Activated CD4-positive, alpha-beta memory T cell treated with anti-CD3 and anti-CD28 coated beads, Interleukin-2, amount 10 ng/mL, durations not matched to agents 7 days and 5 days (primary cell): ENCODE results near the gene PRCD. TPM values are rescaled to one million over a fixed set of nuclear protein-coding genes. Genes with fewer than 3 reads are reported as not detected.
A peak's percentile ranks its signal among the peaks of the same experiment; 100 is the strongest.

Experiments
- CTCF ChIA-PET: fragments of 350-600 bp; sonication (Branson Sonifier 250); formaldehyde crosslinking; loops from one replicate; lab custom pipeline; 2021; ENCODE audit warnings: antibody characterized with exemption, inconsistent platforms; lab: Charles Lee
- POLR2A ChIA-PET: fragments of 350-600 bp; sonication (Branson Sonifier 250); formaldehyde crosslinking; loops from one replicate; lab custom pipeline; 2021; ENCODE audit warnings: antibody characterized with exemption; lab: Charles Lee
- DNase-seq: peaks from one replicate; pipeline ENCODE4 v3.0.0-alpha.2; 2020
- H3K27ac Mint-ChIP-seq: one replicate; pipeline ENCODE4 v1.8.0; 2021; ENCODE audit warnings: mild to moderate bottlenecking, mixed read lengths
- H3K27me3 Mint-ChIP-seq: one replicate; pipeline ENCODE4 v1.8.0; 2021; ENCODE audit warnings: mixed read lengths
- H3K36me3 Mint-ChIP-seq: one replicate; pipeline ENCODE4 v1.8.0; 2021; ENCODE audit warnings: low read depth, mixed read lengths
- H3K4me1 Mint-ChIP-seq: one replicate; pipeline ENCODE4 v1.8.0; 2021; ENCODE audit warnings: mixed read lengths
- H3K4me3 Mint-ChIP-seq: one replicate; pipeline ENCODE4 v1.8.0; 2021; ENCODE audit warnings: mild to moderate bottlenecking, mixed read lengths
- H3K9me3 Mint-ChIP-seq: one replicate; pipeline ENCODE4 v1.8.0; 2021; ENCODE audit warnings: mixed read lengths
- total RNA-seq, 2 experiments: library from RNA; stranded (reverse); gene quantifications; one replicate each; pipeline ENCODE4 v1.2.3, GENCODE V29; 2021

Gene PRCD
- total RNA-seq, 2 experiments from 2014 or later: not detected

DNA sequence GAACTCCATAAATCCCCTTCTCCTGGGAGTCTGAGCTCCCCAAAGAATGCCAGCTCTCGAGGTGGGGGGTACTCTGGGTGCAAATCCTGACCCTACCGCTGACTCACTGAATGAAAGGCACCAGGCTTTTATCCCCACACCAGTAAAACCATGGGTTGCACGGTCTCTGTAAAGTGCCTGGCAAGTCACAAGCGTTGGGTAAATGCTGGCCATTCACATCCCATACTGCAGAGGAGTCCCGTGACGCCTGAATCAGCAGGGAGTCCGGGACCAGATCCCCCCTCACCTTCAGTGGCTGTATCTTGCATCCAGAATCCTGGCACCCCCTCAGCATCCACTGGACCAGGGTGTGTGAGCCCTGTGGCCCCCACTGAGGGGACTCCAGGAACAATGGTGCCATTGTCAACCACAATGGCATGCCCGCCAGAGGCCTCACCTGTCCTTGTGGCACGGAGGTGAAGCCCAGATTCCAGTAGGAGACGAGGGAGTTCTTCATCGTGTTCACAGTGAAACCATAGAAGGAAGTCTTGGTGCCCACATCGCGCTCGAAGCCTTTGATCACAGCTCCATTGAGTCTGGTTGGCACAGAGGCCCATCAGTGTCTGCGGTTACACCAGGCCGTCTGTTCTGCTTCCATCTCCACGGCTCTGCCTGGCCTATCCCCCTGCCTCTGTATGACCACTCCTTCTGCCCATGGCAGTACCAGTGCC lies 32.5 kb downstream of the PRCD start:
- Mint-ChIP-seq H3K4me1 (no peaks in the 10 kb centered on the region), H3K27me3 (no peaks in the 10 kb centered on the region), H3K27ac (no peak overlapping the region), H3K4me3 (no peak overlapping the region), H3K36me3 (peaks cover 4% of the 10 kb centered on the region), H3K9me3 (no peaks in the 10 kb centered on the region)
- no peak for DNase-seq
- ChIA-PET POLR2A (interaction anchor here (2.0 kb wide), 1 partner anchor 12 kb away, joined by 5 read pairs; no protein-coding TSS in a partner anchor), CTCF (interaction anchor here (1.3 kb wide), 1 partner anchor 10 kb away, joined by 3 read pairs; no protein-coding TSS in a partner anchor)

- DNase-seq: no peak
- Mint-ChIP-seq H3K27ac (no peak overlapping the region), H3K36me3 (no peaks in the 10 kb centered on the region), H3K9me3 (no peaks in the 10 kb centered on the region), H3K4me1 (no peaks in the 10 kb centered on the region), H3K4me3 (no peak overlapping the region), H3K27me3 (no peaks in the 10 kb centered on the region)
- CTCF ChIA-PET: interaction anchor here (0.9 kb wide), 1 partner anchor 51 kb away, joined by 4 read pairs; no protein-coding TSS in a partner anchor
- POLR2A ChIA-PET: no interaction called here
Measured at GRCh38 chr17:76573096-76573495, 33.3 kb downstream of the PRCD start.

DNA sequence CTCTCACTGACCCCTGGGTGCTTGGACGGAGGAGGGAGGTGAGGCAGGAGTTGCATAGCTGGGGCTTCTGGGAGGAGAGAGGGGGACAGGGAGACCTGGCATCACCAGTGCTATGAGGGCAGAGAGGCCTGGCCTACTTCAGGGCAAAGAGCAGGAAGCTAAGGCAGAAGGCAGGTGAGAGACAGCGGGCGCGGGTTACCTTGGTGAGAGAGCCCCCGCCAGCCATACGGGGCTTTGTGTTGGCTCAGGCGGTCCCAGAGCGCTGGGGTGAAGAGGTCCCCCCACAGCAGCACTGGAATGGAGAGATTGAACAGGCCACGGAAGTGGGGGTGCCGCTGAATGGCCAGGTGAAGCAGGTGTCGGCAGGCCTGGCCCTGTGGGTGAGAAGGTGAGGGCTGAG lies 34.3 kb downstream of the PRCD start:
- Mint-ChIP-seq H3K27ac (no peak overlapping the region), H3K4me1 (peaks cover 2% of the 10 kb centered on the region)
- CTCF ChIA-PET: no interaction called here

DNA sequence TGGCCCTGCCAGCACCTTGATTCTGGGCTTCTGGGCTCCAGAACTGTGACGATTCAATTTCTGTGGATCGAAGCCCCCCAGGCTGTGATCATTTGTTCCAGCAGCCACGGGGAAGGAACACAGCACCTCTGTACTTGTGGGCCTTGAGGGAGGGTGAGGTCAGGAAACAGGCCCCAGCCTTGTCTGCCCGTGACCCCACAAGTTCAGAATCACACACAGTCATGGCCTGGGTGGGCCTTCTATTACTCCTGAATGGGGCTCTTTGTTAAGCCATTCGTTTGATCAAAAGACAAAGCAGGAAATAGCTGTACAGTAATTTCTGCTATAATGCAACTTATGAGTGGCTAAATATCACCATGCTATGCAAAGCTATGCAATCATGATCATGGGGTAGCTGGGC lies 35.7 kb downstream of the PRCD start:
- CTCF ChIA-PET: interaction anchor here (0.8 kb wide), 1 partner anchor 18 kb away, joined by 3 read pairs; no protein-coding TSS in a partner anchor
- H3K27ac Mint-ChIP-seq: no peak overlapping the region
- POLR2A ChIA-PET: interaction anchor here (0.7 to 1.5 kb wide), 2 partner anchors 9 kb away, joined by 3 to 4 read pairs; no protein-coding TSS in a partner anchor
- H3K27me3 Mint-ChIP-seq: no peaks in the 10 kb centered on the region
- H3K4me1 Mint-ChIP-seq: peaks cover 10% of the 10 kb centered on the region
- no peak for DNase-seq
- no peaks in the 10 kb centered on the region for H3K9me3 Mint-ChIP-seq
- H3K4me3 Mint-ChIP-seq: no peak overlapping the region
- no peaks in the 10 kb centered on the region for H3K36me3 Mint-ChIP-seq

More for the DNA sequence above, 34.3 kb downstream of the PRCD start:
- Mint-ChIP-seq H3K9me3 (no peaks in the 10 kb centered on the region), H3K36me3 (no peaks in the 10 kb centered on the region), H3K27me3 (no peaks in the 10 kb centered on the region), H3K4me3 (no peak overlapping the region)
- POLR2A ChIA-PET: no interaction called here
- DNase-seq: no peak

GRCh38 chr17:76576189-76576588 lies 36.3 kb downstream of the PRCD start:
- CTCF ChIA-PET: interaction anchor here (0.8 kb wide), 1 partner anchor 18 kb away, joined by 3 read pairs; no protein-coding TSS in a partner anchor
- H3K27me3 Mint-ChIP-seq: no peaks in the 10 kb centered on the region
- no peaks in the 10 kb centered on the region for H3K9me3 Mint-ChIP-seq

GRCh38 chr17:76577876-76578275 lies 38.0 kb downstream of the PRCD start:
- CTCF ChIA-PET: interaction anchor here (1.4 kb wide), 2 partner anchors 21 to 47 kb away, joined by 3 to 8 read pairs; no protein-coding TSS in a partner anchor
- Mint-ChIP-seq H3K4me3 (no peak overlapping the region), H3K36me3 (no peaks in the 10 kb centered on the region), H3K27me3 (peaks cover 7% of the 10 kb centered on the region), H3K9me3 (no peaks in the 10 kb centered on the region), H3K4me1 (peaks cover 10% of the 10 kb centered on the region), H3K27ac (no peak overlapping the region)
- POLR2A ChIA-PET: interaction anchor here (1.1 kb wide), 1 partner anchor 11 kb away, joined by 3 read pairs; no protein-coding TSS in a partner anchor
- DNase-seq: no peak

More at GRCh38 chr17:76576189-76576588, 36.3 kb downstream of the PRCD start:
- H3K4me1 Mint-ChIP-seq: peaks cover 10% of the 10 kb centered on the region
- no peak overlapping the region for H3K4me3 Mint-ChIP-seq
- no peak overlapping the region for H3K27ac Mint-ChIP-seq
- DNase-seq: no peak
- POLR2A ChIA-PET: interaction anchor here (0.7 to 1.5 kb wide), 2 partner anchors 8 to 9 kb away, joined by 3 to 4 read pairs; no protein-coding TSS in a partner anchor
- no peaks in the 10 kb centered on the region for H3K36me3 Mint-ChIP-seq

- DNase-seq: no peak
- Mint-ChIP-seq H3K27ac (no peak overlapping the region), H3K4me3 (no peak overlapping the region), H3K9me3 (no peaks in the 10 kb centered on the region), H3K27me3 (peaks cover 7% of the 10 kb centered on the region), H3K36me3 (no peaks in the 10 kb centered on the region), H3K4me1 (peaks cover 10% of the 10 kb centered on the region)
- POLR2A ChIA-PET: interaction anchor here (1.1 kb wide), 1 partner anchor 10 kb away, joined by 3 read pairs; no protein-coding TSS in a partner anchor
- CTCF ChIA-PET: interaction anchor here (1.4 kb wide), 2 partner anchors 20 to 46 kb away, joined by 3 to 8 read pairs; no protein-coding TSS in a partner anchor
Measured at GRCh38 chr17:76578376-76578775, 38.5 kb downstream of the PRCD start.

- peaks cover 12% of the 10 kb centered on the region for H3K27me3 Mint-ChIP-seq
- no peak for DNase-seq
- CTCF ChIA-PET: interaction anchor here (0.8 to 1.4 kb wide), 4 partner anchors 14 to 102 kb away, joined by 3 to 8 read pairs (median 4); no protein-coding TSS in a partner anchor
- no peaks in the 10 kb centered on the region for H3K9me3 Mint-ChIP-seq
- peak overlapping the region; percentile 26 for H3K27ac Mint-ChIP-seq
- H3K4me3 Mint-ChIP-seq: no peak overlapping the region
- peaks cover 12% of the 10 kb centered on the region for H3K4me1 Mint-ChIP-seq
- POLR2A ChIA-PET: interaction anchor here (0.6 kb wide), 1 partner anchor 394 kb away, joined by 3 read pairs; no protein-coding TSS in a partner anchor
- no peaks in the 10 kb centered on the region for H3K36me3 Mint-ChIP-seq
Measured at GRCh38 chr17:76579281-76579680, 39.4 kb downstream of the PRCD start.

- no peak overlapping the region for H3K27ac Mint-ChIP-seq
Measured at GRCh38 chr17:76581515-76581914, 41.7 kb downstream of the PRCD start.

DNA sequence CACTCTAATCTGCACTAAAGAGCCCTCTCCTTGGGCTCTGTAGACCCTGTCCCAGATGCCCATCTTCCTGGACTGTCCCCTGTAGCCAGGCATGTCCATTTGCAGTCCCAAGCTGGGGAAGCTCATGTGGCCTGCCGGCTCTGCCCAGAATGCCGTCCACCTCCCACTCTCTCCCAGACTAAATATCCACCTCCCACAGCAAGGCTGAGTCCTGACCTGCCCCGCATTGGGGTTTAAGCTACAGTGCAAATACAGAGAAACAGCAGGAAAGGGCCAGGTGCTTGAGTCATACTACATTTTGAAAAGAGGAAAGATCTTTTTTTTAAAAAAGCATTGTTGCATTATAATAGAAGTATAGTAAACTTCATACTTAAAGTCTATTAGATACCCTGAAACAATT lies 42.8 kb downstream of the PRCD start:
- ChIA-PET CTCF (interaction anchor here (0.7 to 1.7 kb wide), 3 partner anchors 22 to 535 kb away, joined by 4 to 7 read pairs (median 5); no protein-coding TSS in a partner anchor), POLR2A (interaction anchor here (1.1 kb wide), 1 partner anchor 13 kb away, joined by 3 read pairs; a partner anchor contains a TSS)
- Mint-ChIP-seq H3K27me3 (peaks cover 38% of the 10 kb centered on the region), H3K4me1 (peaks cover 26% of the 10 kb centered on the region), H3K9me3 (no peaks in the 10 kb centered on the region), H3K27ac (no peak overlapping the region), H3K4me3 (no peak overlapping the region), H3K36me3 (no peaks in the 10 kb centered on the region)
- DNase-seq: no peak

More at GRCh38 chr17:76581515-76581914, 41.7 kb downstream of the PRCD start:
- DNase-seq: no peak
- no peaks in the 10 kb centered on the region for H3K36me3 Mint-ChIP-seq
- ChIA-PET POLR2A (no interaction called here), CTCF (interaction anchor here (0.6 to 0.8 kb wide), 4 partner anchors 23 to 100 kb away, joined by 3 to 5 read pairs (median 3); no protein-coding TSS in a partner anchor)
- H3K4me1 Mint-ChIP-seq: peaks cover 21% of the 10 kb centered on the region
- H3K4me3 Mint-ChIP-seq: no peak overlapping the region
- no peaks in the 10 kb centered on the region for H3K9me3 Mint-ChIP-seq
- peaks cover 27% of the 10 kb centered on the region for H3K27me3 Mint-ChIP-seq

DNA sequence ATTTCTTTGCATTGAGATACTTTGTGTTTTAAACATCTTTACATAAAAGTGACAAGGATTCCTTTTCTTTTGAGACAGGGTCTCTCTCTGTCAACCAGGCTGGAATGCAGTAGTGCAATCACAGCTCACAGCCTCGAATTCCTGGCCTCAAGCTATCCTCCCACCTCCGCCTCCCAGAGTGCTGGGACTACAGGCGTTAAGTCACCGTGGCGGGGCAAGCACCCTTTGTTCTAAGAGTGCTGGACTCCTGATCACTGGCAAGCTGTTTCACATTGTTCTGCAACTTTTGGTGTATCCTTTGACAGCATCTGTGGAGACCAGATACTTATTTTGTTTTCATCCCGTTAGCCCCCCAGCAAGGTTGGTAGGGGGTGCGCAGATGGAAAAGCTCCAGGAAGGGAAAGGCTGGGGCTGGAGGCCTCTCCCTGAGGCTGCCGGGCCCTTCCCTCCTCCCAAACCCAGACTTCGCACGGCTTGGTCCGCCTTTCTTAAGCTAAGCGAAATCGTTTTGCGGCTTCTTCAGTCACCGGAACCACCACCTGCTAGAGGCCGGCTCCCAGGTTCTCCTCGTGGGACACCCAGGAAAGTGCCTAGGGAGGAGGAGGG lies 44.7 kb downstream of the PRCD start:
- Mint-ChIP-seq H3K9me3 (no peaks in the 10 kb centered on the region), H3K4me1 (peaks cover 20% of the 10 kb centered on the region), H3K4me3 (peak overlapping the region; percentile 65), H3K36me3 (no peaks in the 10 kb centered on the region), H3K27ac (no peak overlapping the region), H3K27me3 (peaks cover 52% of the 10 kb centered on the region)
- ChIA-PET POLR2A (interaction anchor here (0.7 to 1.4 kb wide), 6 partner anchors 8 to 48 kb away, joined by 3 to 4 read pairs (median 4); no protein-coding TSS in a partner anchor), CTCF (interaction anchor here (0.6 to 3.0 kb wide), 6 partner anchors 14 to 129 kb away, joined by 3 to 21 read pairs (median 6); no protein-coding TSS in a partner anchor)
- no peak for DNase-seq

- DNase-seq: peak; percentile 28
Measured at GRCh38 chr17:76585033-76585648, 45.3 kb downstream of the PRCD start.

More at GRCh38 chr17:76585033-76585648, 45.3 kb downstream of the PRCD start:
- no peaks in the 10 kb centered on the region for H3K36me3 Mint-ChIP-seq
- peak overlapping the region; percentile 65 for H3K4me3 Mint-ChIP-seq
- H3K27me3 Mint-ChIP-seq: peaks cover 57% of the 10 kb centered on the region
- ChIA-PET CTCF (interaction anchor here (1.3 to 3.0 kb wide), 6 partner anchors 25 to 129 kb away, joined by 3 to 21 read pairs (median 10); no protein-coding TSS in a partner anchor), POLR2A (interaction anchor here (0.8 to 1.6 kb wide), 6 partner anchors 12 to 28 kb away, joined by 3 to 14 read pairs (median 4); no protein-coding TSS in a partner anchor)
- no peaks in the 10 kb centered on the region for H3K9me3 Mint-ChIP-seq
- H3K4me1 Mint-ChIP-seq: peaks cover 16% of the 10 kb centered on the region
- H3K27ac Mint-ChIP-seq: no peak overlapping the region
